Loucy (cell line): ENCODE results near the gene BDKRB1.

Experiments used
- H2AFZ ChIP-seq: fragments of 200-600 bp; sonication (generic); 2 replicates; pipeline ENCODE4 v1.6.0; 2016; ENCODE audit warnings: antibody characterized with exemption, mild to moderate bottlenecking, low read length, moderate library complexity
- H3F3A ChIP-seq: fragments of 200-600 bp; 2 replicates; pipeline ENCODE4 v1.6.0; 2016; ENCODE audit warnings: antibody characterized with exemption, low read depth, mild to moderate bottlenecking
- H3K27me3 ChIP-seq: fragments of 200-600 bp; sonication (generic); 2 replicates; pipeline ENCODE4 v1.6.1; 2014; ENCODE audit warnings: low read length, mild to moderate bottlenecking; ENCODE audit not compliant: insufficient read depth, poor library complexity, severe bottlenecking
- H3K36me3 ChIP-seq: fragments of 200-600 bp; sonication (generic); 2 replicates; pipeline ENCODE4 v1.6.1; 2016; ENCODE audit warnings: low read length; ENCODE audit not compliant: insufficient read depth
- H3K4me1 ChIP-seq: fragments of 200-600 bp; sonication (generic); 2 replicates; pipeline ENCODE4 v1.5.1; 2014; ENCODE audit warnings: low read length, mild to moderate bottlenecking; ENCODE audit not compliant: insufficient read depth, poor library complexity, severe bottlenecking
- H3K4me2 ChIP-seq: fragments of 200-600 bp; sonication (generic); 2 replicates; pipeline ENCODE4 v1.6.0; 2014; ENCODE audit warnings: antibody characterized with exemption, low read length, low read depth, mild to moderate bottlenecking; ENCODE audit not compliant: poor library complexity, severe bottlenecking
- H3K4me3 ChIP-seq: fragments of 200-600 bp; sonication (generic); 2 replicates; pipeline ENCODE4 v1.5.1; 2014; ENCODE audit warnings: low read length, mild to moderate bottlenecking, mixed read lengths; ENCODE audit not compliant: poor library complexity, severe bottlenecking
- H3K79me2 ChIP-seq: fragments of 200-600 bp; sonication (generic); 2 replicates; pipeline ENCODE4 v1.6.1; 2014; ENCODE audit warnings: low read length; ENCODE audit not compliant: insufficient read depth
- H3K9ac ChIP-seq: fragments of 200-600 bp; sonication (generic); 2 replicates; pipeline ENCODE4 v1.6.0; 2014; ENCODE audit warnings: mild to moderate bottlenecking, low read depth, low read length, moderate library complexity; ENCODE audit not compliant: poor library complexity, severe bottlenecking
- H3K9me2 ChIP-seq: fragments of 200-600 bp; sonication (generic); replicated peaks from 2 replicates; pipeline ENCODE4 v1.6.1; 2016; ENCODE audit warnings: low read depth, low read length, mixed read lengths
- H3K9me3 ChIP-seq: fragments of 200-600 bp; sonication (generic); 2 replicates; pipeline ENCODE4 v1.6.1; 2014; ENCODE audit warnings: mild to moderate bottlenecking, antibody characterized with exemption, low read length, low read depth; ENCODE audit not compliant: insufficient read depth
- H4K20me1 ChIP-seq: fragments of 200-600 bp; sonication (generic); 2 replicates; pipeline ENCODE4 v1.6.0; 2014; ENCODE audit warnings: antibody characterized with exemption, low read length, mild to moderate bottlenecking; ENCODE audit not compliant: insufficient read depth, poor library complexity, severe bottlenecking
- CTCF ChIP-seq: fragments of 200-600 bp; sonication (generic); conservative IDR thresholded peaks from 2 replicates; pipeline ENCODE4 v1.5.1; 2014; ENCODE audit warnings: mild to moderate bottlenecking, antibody characterized with exemption, low read length
- EZH2phosphoT487 ChIP-seq: fragments of 200-600 bp; IDR thresholded peaks from 2 replicates; pipeline ENCODE4 v1.6.1; 2018; ENCODE audit warnings: antibody characterized with exemption, mild to moderate bottlenecking, moderate library complexity, borderline replicate concordance

BDKRB1 gene

GRCh38 chr14:96252999-96253539 is 2.9 kb upstream of the BDKRB1 start:
- no peaks in the 10 kb centered on the region for H3K27me3 ChIP-seq
- H3K4me3 ChIP-seq = no peak overlapping the region
- H3K4me2 ChIP-seq = no peak overlapping the region
- TF ChIP-seq CTCF (no peak), EZH2phosphoT487 (no peak)
- H3K36me3 ChIP-seq = no peaks in the 10 kb centered on the region
- H3K9ac ChIP-seq = no peak overlapping the region
- no peaks in the 10 kb centered on the region for H3K79me2 ChIP-seq
- H2AFZ ChIP-seq = no peak overlapping the region
- H3K4me1 ChIP-seq = no peaks in the 10 kb centered on the region
- H4K20me1 ChIP-seq = no peaks in the 10 kb centered on the region
- H3F3A ChIP-seq = no peaks in the 10 kb centered on the region
- no peaks in the 10 kb centered on the region; the same call in 1 of the 2 replicates for H3K9me3 ChIP-seq
- H3K9me2 ChIP-seq = no peaks in the 10 kb centered on the region

GRCh38 chr14:96254687-96255086 is 1.3 kb upstream of the BDKRB1 start:
- Histone ChIP-seq H3K4me2 (no peak overlapping the region), H3K79me2 (no peaks in the 10 kb centered on the region), H4K20me1 (no peaks in the 10 kb centered on the region), H3F3A (no peaks in the 10 kb centered on the region), H3K4me3 (no peak overlapping the region), H2AFZ (no peak overlapping the region), H3K4me1 (no peaks in the 10 kb centered on the region), H3K27me3 (no peaks in the 10 kb centered on the region), H3K9me3 (no peaks in the 10 kb centered on the region; the same call in 1 of the 2 replicates), H3K9me2 (no peaks in the 10 kb centered on the region), H3K36me3 (no peaks in the 10 kb centered on the region), H3K9ac (no peak overlapping the region)
- no peak for TF ChIP-seq EZH2phosphoT487
- no peak for TF ChIP-seq CTCF

- Histone ChIP-seq H3K79me2 (no peaks in the 10 kb centered on the region), H4K20me1 (no peaks in the 10 kb centered on the region), H3K36me3 (no peaks in the 10 kb centered on the region), H3K4me3 (no peak overlapping the region), H2AFZ (no peak overlapping the region), H3K9me3 (no peaks in the 10 kb centered on the region; the same call in 1 of the 2 replicates), H3F3A (no peaks in the 10 kb centered on the region), H3K27me3 (no peaks in the 10 kb centered on the region), H3K9me2 (no peaks in the 10 kb centered on the region), H3K9ac (no peak overlapping the region), H3K4me1 (no peaks in the 10 kb centered on the region), H3K4me2 (no peak overlapping the region)
- no peak for TF ChIP-seq CTCF
- TF ChIP-seq EZH2phosphoT487 = no peak
These were observed 397 bp downstream of the BDKRB1 start for GRCh38 chr14:96256407-96256806.
